NCI-H446 (cell line): ENCODE data around the gene AQP3.
A peak's percentile ranks its signal among the peaks of the same experiment; 100 is the strongest.
"Not testable (repeated sequence)": the region's sequence is repeated elsewhere in the genome, so short reads cannot be mapped to it uniquely, and the experiment has no call there.

ENCODE experiments used
- DNase-seq, 2 experiments: peaks; one replicate each; lab custom pipeline; 2025; lab: John Stamatoyannopoulos, UW

AQP3 gene

GRCh38 chr9:33446946-33447798 lies at the start of gene AQP3:
Gene AQP3, minus strand, starts transcription at chr9:33447593. Its CDS starts 63 bp downstream, at chr9:33447530.
- peak; percentile 41 to 72 for DNase-seq

- not testable (repeated sequence) for DNase-seq
These were observed 46.4 kb upstream of the AQP3 start for GRCh38 chr9:33493819-33494218.

GRCh38 chr9:33489066-33489465 lies 41.7 kb upstream of the AQP3 start:
- no peak for DNase-seq

- DNase-seq: not testable (repeated sequence)
These were observed 37.9 kb upstream of the AQP3 start for GRCh38 chr9:33485312-33485711.

- DNase-seq: no peak
These were observed 33.6 kb upstream of the AQP3 start for GRCh38 chr9:33480976-33481375.

GRCh38 chr9:33480106-33480505 lies 32.7 kb upstream of the AQP3 start:
- DNase-seq: no peak

GRCh38 chr9:33476503-33476902 lies 29.1 kb upstream of the AQP3 start:
- no peak for DNase-seq

GRCh38 chr9:33475357-33475756 lies 28.0 kb upstream of the AQP3 start:
- DNase-seq: no peak

GRCh38 chr9:33473643-33474352 lies 26.4 kb upstream of the AQP3 start, which contains the start of gene NOL6:
Gene NOL6, minus strand, starts transcription at chr9:33473924. Its CDS starts 82 bp downstream, at chr9:33473842.
- DNase-seq: peak; percentile 98 to 99

GRCh38 chr9:33472881-33473615 lies 25.7 kb upstream of the AQP3 start:
- DNase-seq: no peak

- DNase-seq: no peak
These were observed 24.9 kb upstream of the AQP3 start for GRCh38 chr9:33472171-33472880.

- DNase-seq: no peak
These were observed 24.0 kb upstream of the AQP3 start for GRCh38 chr9:33471361-33471760.

- no peak for DNase-seq
These were observed 22.5 kb upstream of the AQP3 start for GRCh38 chr9:33469891-33470290.

- no peak for DNase-seq
These were observed 21.6 kb upstream of the AQP3 start for GRCh38 chr9:33468797-33469621.

GRCh38 chr9:33468215-33468730 lies 20.9 kb upstream of the AQP3 start:
- no peak for DNase-seq

- DNase-seq: no peak
These were observed 20.1 kb upstream of the AQP3 start for GRCh38 chr9:33467526-33467925.

- DNase-seq: peak in 1 of 2 experiments; percentile 44
These were observed 19.4 kb upstream of the AQP3 start for GRCh38 chr9:33466565-33467495.

- DNase-seq: no peak
These were observed 18.5 kb upstream of the AQP3 start for GRCh38 chr9:33465596-33466564.
